ENCODE measurements around the gene TAC3. TPM values are rescaled to one million over a fixed set of nuclear protein-coding genes. Genes with fewer than 3 reads are reported as not detected.
"Not testable (repeated sequence)": the region's sequence is repeated elsewhere in the genome, so short reads cannot be mapped to it uniquely, and the experiment has no call there.

Gene TAC3
- total and polyA plus RNA-seq, 4 donors = not detected

DNA sequence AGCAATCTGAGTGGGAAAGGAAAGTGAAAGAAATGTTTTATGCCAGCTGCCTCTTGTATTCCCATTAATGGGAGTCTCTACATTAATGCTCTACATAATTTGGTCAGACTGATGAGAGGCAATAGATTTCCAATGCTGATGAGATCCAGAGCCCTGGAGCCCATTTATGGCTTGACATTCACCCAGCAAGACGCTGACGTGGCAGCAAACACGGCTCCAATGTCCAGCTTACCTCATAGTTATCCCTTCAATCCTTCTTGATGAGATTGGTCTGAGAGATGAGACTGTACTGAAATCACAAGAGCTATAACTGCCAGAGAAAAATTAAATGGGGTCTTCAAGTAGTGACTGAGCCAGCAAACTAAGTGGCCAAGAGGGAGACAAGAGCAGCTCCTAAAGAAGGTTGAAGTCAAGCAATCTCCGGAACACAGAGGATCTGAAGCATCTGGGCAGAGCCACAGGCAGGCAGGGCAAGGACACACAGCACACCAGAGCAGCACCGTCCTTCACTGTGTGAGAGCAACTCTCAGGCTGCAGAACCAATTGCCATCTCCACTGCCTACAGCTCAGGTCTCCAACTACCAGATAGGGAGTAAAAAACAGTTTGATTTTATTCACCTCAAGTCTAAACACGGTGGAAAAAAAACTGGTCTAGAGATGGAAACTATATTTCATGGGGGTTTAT is 40.9 kb upstream of the TAC3 start:
- no peak for DNase-seq
- no peak overlapping the region for H3K27ac ChIP-seq (ENCODE audit: low read depth in 1 of 2, low read length in 1 of 2)
- 86 to 97% methylated on average over 6 of the region's 6 CpGs for WGBS, 2 donors

DNA sequence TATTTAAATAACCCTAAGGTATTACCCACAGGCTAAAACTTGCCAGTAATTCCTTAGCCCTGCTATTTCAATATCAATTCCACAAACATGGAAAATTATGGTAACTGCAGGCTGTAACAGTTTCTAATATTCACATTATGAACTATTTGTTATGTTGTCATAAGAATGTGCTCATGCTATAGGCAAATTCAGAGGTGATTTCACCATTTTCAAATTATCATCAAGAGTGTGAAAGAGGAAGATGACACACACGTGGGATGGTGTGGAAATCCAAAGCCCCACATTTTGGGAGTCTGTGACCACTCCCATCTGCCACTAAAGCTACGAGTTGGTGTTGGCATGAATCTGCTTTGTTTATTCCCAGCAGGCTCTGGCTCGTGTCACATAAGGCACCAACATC is 39.5 kb upstream of the TAC3 start:
- TF ChIP-seq CTCF (IDR thresholded peaks at IDR 0.05; ENCODE audit: control extremely low read depth, extremely low read depth) = no peak
- ATAC-seq (ENCODE audit: insufficient read depth, low FRiP score) (no peak), DNase-seq (no peak)
- Histone ChIP-seq H3K36me3 (ENCODE audit: control insufficient read depth in 4 of 4, insufficient read depth in 4 of 4, low read length in 4 of 4) (peaks cover 11 to 27% (median 18%) of the 10 kb centered on the region in 4 donors), H3K4me3 (no peak overlapping the region), H3K9ac (ENCODE audit: insufficient read depth in 1 of 2, low read length in 2 of 2) (no peak overlapping the region), H3K27me3 (ENCODE audit: control insufficient read depth in 3 of 3, insufficient read depth in 3 of 3, low read length in 2 of 3) (no peaks in the 10 kb centered on the region), H3K9me3 (ENCODE audit: control insufficient read depth in 4 of 4, insufficient read depth in 3 of 4, low read length in 3 of 4) (no peaks in the 10 kb centered on the region), H3K4me1 (ENCODE audit: control insufficient read depth in 5 of 5, insufficient read depth in 5 of 5, low read length in 5 of 5) (no peaks in the 10 kb centered on the region), H3K27ac (ENCODE audit: low read depth in 1 of 2, low read length in 1 of 2) (no peak overlapping the region)
- 36 to 52% methylated on average over 3 of the region's 3 CpGs for WGBS, 2 donors

More for the DNA sequence above, 40.9 kb upstream of the TAC3 start:
- Histone ChIP-seq H3K27me3 (ENCODE audit: control insufficient read depth in 3 of 3, insufficient read depth in 3 of 3, low read length in 2 of 3) (no peaks in the 10 kb centered on the region), H3K36me3 (ENCODE audit: control insufficient read depth in 4 of 4, insufficient read depth in 4 of 4, low read length in 4 of 4) (peaks cover 11 to 27% (median 18%) of the 10 kb centered on the region in 4 donors), H3K9ac (ENCODE audit: insufficient read depth in 1 of 2, low read length in 2 of 2) (no peak overlapping the region), H3K4me3 (no peak overlapping the region), H3K9me3 (ENCODE audit: control insufficient read depth in 4 of 4, insufficient read depth in 3 of 4, low read length in 3 of 4) (no peaks in the 10 kb centered on the region), H3K4me1 (ENCODE audit: control insufficient read depth in 5 of 5, insufficient read depth in 5 of 5, low read length in 5 of 5) (no peaks in the 10 kb centered on the region)
- no peak for ATAC-seq (ENCODE audit: insufficient read depth, low FRiP score)
- no peak for TF ChIP-seq CTCF (IDR thresholded peaks at IDR 0.05; ENCODE audit: control extremely low read depth, extremely low read depth)

GRCh38 chr12:57053901-57054300 is 37.6 kb upstream of the TAC3 start:
- H3K4me1 ChIP-seq (ENCODE audit: control insufficient read depth in 5 of 5, insufficient read depth in 5 of 5, low read length in 5 of 5); H3K4me3 ChIP-seq; H3K27me3 ChIP-seq (ENCODE audit: control insufficient read depth in 3 of 3, insufficient read depth in 3 of 3, low read length in 2 of 3); H3K9ac ChIP-seq (ENCODE audit: insufficient read depth in 1 of 2, low read length in 2 of 2); H3K27ac ChIP-seq (ENCODE audit: low read depth in 1 of 2, low read length in 1 of 2); ATAC-seq (ENCODE audit: insufficient read depth, low FRiP score); DNase-seq; H3K9me3 ChIP-seq (ENCODE audit: control insufficient read depth in 4 of 4, insufficient read depth in 3 of 4, low read length in 3 of 4): not testable (repeated sequence)
- 95 to 96% methylated on average over 4 of the region's 4 CpGs for WGBS, 2 donors
- H3K36me3 ChIP-seq (ENCODE audit: control insufficient read depth in 4 of 4, insufficient read depth in 4 of 4, low read length in 4 of 4) = peaks cover 5 to 18% (median 7%) of the 10 kb centered on the region in 4 donors

DNA sequence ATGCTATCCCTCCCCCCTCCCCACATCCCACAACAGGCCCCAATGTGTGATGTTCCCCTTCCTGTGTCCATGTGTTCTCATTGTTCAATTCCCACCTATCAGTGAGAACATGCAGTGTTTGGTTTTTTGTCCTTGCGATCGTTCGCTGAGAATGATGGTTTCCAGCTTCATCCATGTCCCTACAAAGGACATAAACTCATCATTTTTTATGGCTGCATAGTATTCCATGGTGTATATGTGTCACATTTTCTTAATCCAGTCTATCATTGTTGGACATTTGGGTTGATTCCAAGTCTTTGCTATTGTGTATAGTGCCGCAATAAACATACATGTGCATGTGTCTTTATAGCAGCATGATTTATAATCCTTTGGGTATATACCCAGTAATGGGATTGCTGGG is 36.8 kb upstream of the TAC3 start:
- peaks cover 3 to 11% (median 6%) of the 10 kb centered on the region in 4 donors for H3K36me3 ChIP-seq (ENCODE audit: control insufficient read depth in 4 of 4, insufficient read depth in 4 of 4, low read length in 4 of 4)
- ATAC-seq (ENCODE audit: insufficient read depth, low FRiP score); H3K4me1 ChIP-seq (ENCODE audit: control insufficient read depth in 5 of 5, insufficient read depth in 5 of 5, low read length in 5 of 5); DNase-seq; H3K27ac ChIP-seq (ENCODE audit: low read depth in 1 of 2, low read length in 1 of 2); H3K27me3 ChIP-seq (ENCODE audit: control insufficient read depth in 3 of 3, insufficient read depth in 3 of 3, low read length in 2 of 3); H3K9me3 ChIP-seq (ENCODE audit: control insufficient read depth in 4 of 4, insufficient read depth in 3 of 4, low read length in 3 of 4); H3K4me3 ChIP-seq; H3K9ac ChIP-seq (ENCODE audit: insufficient read depth in 1 of 2, low read length in 2 of 2): not testable (repeated sequence)
- WGBS, 2 donors = 92 to 96% methylated on average over 4 of the region's 4 CpGs

Measured in lung (tissue), 12 donors.